IMR-90 (cell line): ENCODE measurements around the gene STXBP6. TPM values are rescaled to one million over a fixed set of nuclear protein-coding genes. Genes with fewer than 3 reads are reported as not detected.

Experiments
- ATAC-seq: fragments of 200-7000 bp; cut with Tn5 transposase; 2 replicates; pipeline ENCODE4 v1.9.1; 2020; ENCODE audit warnings: low read depth, mild to moderate bottlenecking, moderate library complexity
- BruUV-seq: library from RNA; stranded (reverse); fragments of 400-500 nt; replicated peaks from 2 replicates; lab custom pipeline; 2021; lab: Mats Ljungman, UMichigan
- CTCF ChIA-PET: fragments of 300-600 bp; formaldehyde crosslinking; extraction: SDS; loops from one replicate; lab custom pipeline; 2021; ENCODE audit warnings: antibody characterized with exemption; lab: Yijun Ruan, JAX
- POLR2A ChIA-PET: fragments of 300-600 bp; sonication (Branson Sonifier 250); formaldehyde crosslinking; loops from one replicate; lab custom pipeline; 2022; ENCODE audit warnings: antibody characterized with exemption; ENCODE audit not compliant: unreplicated experiment; lab: Charles Lee
- DNase-seq: peaks from one replicate; pipeline ENCODE4 v3.0.0; 2013
- H2AFZ ChIP-seq: replicated peaks from 2 replicates; pipeline ENCODE3; 2013; ENCODE audit warnings: low read length, mild to moderate bottlenecking; ENCODE audit not compliant: poor library complexity
- H2AK5ac ChIP-seq: 2 replicates; pipeline ENCODE4 v1.6.1; 2013; ENCODE audit warnings: low read depth, low read length, inconsistent platforms
- H2AK9ac ChIP-seq: replicated peaks from 2 replicates; pipeline ENCODE3; 2013; ENCODE audit warnings: mild to moderate bottlenecking, low read depth, low read length, moderate library complexity; ENCODE audit not compliant: poor library complexity
- H2BK120ac ChIP-seq: 2 replicates; pipeline ENCODE4 v1.6.1; 2013; ENCODE audit warnings: low read depth, low read length, inconsistent platforms
- H2BK15ac ChIP-seq: 3 replicates; pipeline ENCODE4 v1.6.1; 2013; ENCODE audit warnings: low read depth, low read length, inconsistent platforms
- H2BK20ac ChIP-seq: 2 replicates; pipeline ENCODE4 v1.6.1; 2013; ENCODE audit warnings: low read depth, mild to moderate bottlenecking, inconsistent platforms, low read length, moderate library complexity
- H2BK5ac ChIP-seq: 2 replicates; pipeline ENCODE4 v1.6.1; 2013; ENCODE audit warnings: mild to moderate bottlenecking, low read depth, low read length, inconsistent platforms; ENCODE audit not compliant: poor library complexity, severe bottlenecking
- H3K14ac ChIP-seq: replicated peaks from 2 replicates; pipeline ENCODE4 v1.6.1; 2013; ENCODE audit warnings: low read depth, low read length, inconsistent platforms
- H3K18ac ChIP-seq: 2 replicates; pipeline ENCODE4 v1.6.1; 2013; ENCODE audit warnings: low read depth, low read length, control low read depth
- H3K23ac ChIP-seq: 2 replicates; pipeline ENCODE4 v1.6.1; 2013; ENCODE audit warnings: low read depth, low read length, inconsistent platforms
- H3K27ac ChIP-seq: 2 replicates; pipeline ENCODE4 v1.5.1; 2013; ENCODE audit warnings: mild to moderate bottlenecking, control low read depth, low read length; ENCODE audit not compliant: insufficient read depth
- H3K27me3 ChIP-seq: 2 replicates; pipeline ENCODE4 v1.6.1; 2013; ENCODE audit warnings: low read length; ENCODE audit not compliant: control insufficient read depth, insufficient read depth
- H3K36me3 ChIP-seq: 2 replicates; pipeline ENCODE4 v1.6.1; 2013; ENCODE audit warnings: low read length, mixed read lengths; ENCODE audit not compliant: control insufficient read depth, insufficient read depth
- H3K4ac ChIP-seq: 2 replicates; pipeline ENCODE4 v1.6.1; 2013; ENCODE audit warnings: low read depth, low read length, inconsistent platforms
- H3K4me1 ChIP-seq: 2 replicates; pipeline ENCODE4 v1.6.1; 2013; ENCODE audit warnings: low read length, mixed read lengths; ENCODE audit not compliant: control insufficient read depth, insufficient read depth
- H3K4me2 ChIP-seq: 2 replicates; pipeline ENCODE4 v1.6.1; 2013; ENCODE audit warnings: low read depth, mild to moderate bottlenecking, control low read depth, low read length, moderate library complexity
- H3K4me3 ChIP-seq: 2 replicates; pipeline ENCODE4 v1.5.1; 2013; ENCODE audit warnings: low read depth, mild to moderate bottlenecking, control low read depth, low read length, moderate library complexity; ENCODE audit not compliant: insufficient read depth
- H3K56ac ChIP-seq: 2 replicates; pipeline ENCODE4 v1.6.1; 2013; ENCODE audit warnings: low read length, inconsistent platforms; ENCODE audit not compliant: insufficient read depth; ENCODE audit errors: extremely low read depth
- H3K79me1 ChIP-seq, 2 experiments: 2 replicates each; pipeline ENCODE4 v1.6.1; 2013; ENCODE audit warnings: low read length in 2 of 2, inconsistent platforms in 1 of 2, low read depth in 1 of 2
- H3K9ac ChIP-seq: 2 replicates; pipeline ENCODE4 v1.6.1; 2013; ENCODE audit warnings: low read depth, low read length, control low read depth
- H3K9me1 ChIP-seq: 2 replicates; pipeline ENCODE4 v1.6.1; 2013; ENCODE audit warnings: low read length, inconsistent platforms; ENCODE audit not compliant: insufficient read depth
- H3K9me3 ChIP-seq: 2 replicates; pipeline ENCODE4 v1.6.1; 2013; ENCODE audit warnings: low read length; ENCODE audit not compliant: control insufficient read depth, insufficient read depth
- H4K20me1 ChIP-seq: 2 replicates; pipeline ENCODE4 v1.6.1; 2013; ENCODE audit warnings: low read length, inconsistent platforms; ENCODE audit not compliant: insufficient read depth
- H4K5ac ChIP-seq: 2 replicates; pipeline ENCODE4 v1.6.1; 2013; ENCODE audit warnings: mild to moderate bottlenecking, low read depth, low read length, control low read depth
- H4K8ac ChIP-seq, 2 experiments: 2 replicates each; pipeline ENCODE4 v1.6.1; 2013; ENCODE audit warnings: low read depth in 2 of 2, low read length in 2 of 2, control low read depth in 1 of 2, inconsistent platforms in 1 of 2
- H4K91ac ChIP-seq: 2 replicates; pipeline ENCODE4 v1.6.1; 2013; ENCODE audit warnings: low read depth, low read length, inconsistent platforms; ENCODE audit not compliant: insufficient read depth
- BHLHE40 ChIP-seq: fragments of 150-350 bp; IDR thresholded peaks from 2 replicates; pipeline ENCODE4 v1.6.1; 2016; ENCODE audit warnings: mild to moderate bottlenecking, low read depth, low read length
- CHD1 ChIP-seq: IDR thresholded peaks from 2 replicates; pipeline ENCODE4 v1.6.1; 2012; ENCODE audit warnings: low read depth, low read length, improper control_type of control experiment
- FOS ChIP-seq: fragments of 150-350 bp; IDR thresholded peaks from 2 replicates; pipeline ENCODE4 v1.6.1; 2016; ENCODE audit warnings: low read depth, low read length
- MAFK ChIP-seq: IDR thresholded peaks from 2 replicates; pipeline ENCODE4 v1.6.1; 2012; ENCODE audit warnings: low read depth, low read length, improper control_type of control experiment
- MXI1 ChIP-seq: IDR thresholded peaks from 2 replicates; pipeline ENCODE4 v1.6.1; 2012; ENCODE audit warnings: low read depth, mild to moderate bottlenecking, low read length, moderate library complexity, borderline replicate concordance
- NFE2L2 ChIP-seq: fragments of 150-350 bp; IDR thresholded peaks from 2 replicates; pipeline ENCODE4 v1.6.1; 2016; ENCODE audit warnings: low read depth, mild to moderate bottlenecking, low read length
- RAD21 ChIP-seq: IDR thresholded peaks from 2 replicates; pipeline ENCODE4 v1.6.1; 2012; ENCODE audit warnings: low read length, improper control_type of control experiment
- RFX5 ChIP-seq: IDR thresholded peaks from 2 replicates; pipeline ENCODE4 v1.8.0; 2012; ENCODE audit warnings: low read depth, mild to moderate bottlenecking, low read length, moderate library complexity
- WGBS, 2 experiments: methylation state at CpG; one replicate each; pipeline versions ENCODE4 v1.1.5 to v1.1.7; 2013; ENCODE audit warnings: missing lambda C conversion rate in 2 of 2; ENCODE audit not compliant: insufficient read length in 1 of 2; ENCODE audit errors: extremely low coverage in 2 of 2; 5-methylcytosine and 5-hydroxymethylcytosine counted together
- dilution Hi-C: fragments of 300-500 bp; cut with HindIII; formaldehyde crosslinking; loops from one replicate; pipeline ENCODE4 v1.14.3; 2018; ENCODE audit warnings: low sequenced_read_pairs; ENCODE audit not compliant: unreplicated experiment
- in situ Hi-C: fragments of 300-500 bp; cut with MboI; formaldehyde crosslinking; loops from 3 replicates; pipeline ENCODE4 v1.14.3; 2019; ENCODE audit warnings: low sequenced_read_pairs, inconsistent platforms, mixed read lengths
- intact Hi-C: fragments of 100-400 bp; cut with micrococcal nuclease; formaldehyde crosslinking; loops from 2 replicates; pipeline ENCODE4 v1.10.0; 2022
- polyA plus RNA-seq, 3 experiments: library from polyadenylated mRNA; depleted of rRNA; stranded (reverse); fragments of >200 nt; gene quantifications; 2 replicates each; pipeline ENCODE4 v1.2.3, GENCODE V29; 2012; ENCODE audit warnings: low replicate concordance in 1 of 3
- total RNA-seq: library from RNA; depleted of rRNA; stranded (reverse); fragments of >200 nt; gene quantifications from 2 replicates; pipeline ENCODE4 v1.2.3, GENCODE V29; 2012
- TF ChIP-seq, protein P1 (sequence below): fragments of 150-350 bp; IDR thresholded peaks from 2 replicates; pipeline ENCODE4 v1.6.1; 2017; ENCODE audit warnings: mild to moderate bottlenecking, antibody characterized with exemption, low read length, low read depth
- TF ChIP-seq, protein P2 (sequence below): fragments of 150-350 bp; IDR thresholded peaks from 2 replicates; pipeline ENCODE4 v1.6.1; 2016; ENCODE audit warnings: low read depth, mild to moderate bottlenecking, low read length, moderate library complexity, borderline replicate concordance
- TF ChIP-seq, protein P3 (sequence below): conservative IDR thresholded peaks from 2 replicates; pipeline ENCODE4 v1.5.1; 2012; ENCODE audit warnings: mild to moderate bottlenecking, low read depth, low read length, improper control_type of control experiment

The STXBP6 gene
- total and polyA plus RNA-seq, 2 of the 4 experiments (the other 2 are of a cell fraction): 14.2 to 14.3 TPM

DNA sequence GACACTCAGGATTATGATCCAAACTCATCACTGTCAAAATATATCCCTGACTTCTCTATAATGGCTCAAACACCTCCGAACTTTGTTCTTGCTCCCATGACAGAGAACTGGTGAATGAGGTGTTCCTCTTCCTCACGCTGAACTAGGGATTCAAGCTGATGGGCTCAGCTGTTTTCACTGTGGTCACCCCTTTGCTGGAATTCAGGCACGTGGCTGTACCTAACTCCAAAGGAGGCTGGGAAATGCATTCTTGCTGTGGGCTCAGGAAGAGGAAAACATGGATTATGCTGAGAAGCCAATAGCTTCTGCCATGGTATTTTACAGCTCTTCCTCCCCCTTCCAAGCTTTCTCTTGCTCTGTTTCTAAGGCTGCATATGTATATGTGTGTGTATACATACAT is 43.9 kb downstream of the STXBP6 start:
- no TSS peak for BruUV-seq
- H4K20me1 ChIP-seq: no peaks in the 10 kb centered on the region
- H3K4ac ChIP-seq: peak overlapping the region; percentile 79
- H3K79me1 ChIP-seq: peaks cover 0 to 8% of the 10 kb centered on the region in 2 experiments; a peak in 1 of 4 replicates
- peak overlapping the region; percentile 46 for H4K91ac ChIP-seq
- H3K4me1 ChIP-seq: peaks cover 20% of the 10 kb centered on the region
- H2BK120ac ChIP-seq: peak overlapping the region; percentile 82
- H2BK15ac ChIP-seq: peak overlapping the region; percentile 49
- no peak overlapping the region; the same call in 1 of the 2 replicates for H3K14ac ChIP-seq
- in situ Hi-C loops (no loop called here), dilution Hi-C loops (no loop called here), intact Hi-C loops (loop anchor here (5.0 kb wide), 1 partner anchor 89 kb away; no protein-coding TSS in a partner anchor)
- no peak overlapping the region for H3K4me2 ChIP-seq
- H3K9me1 ChIP-seq: peaks cover 5% of the 10 kb centered on the region; the same call in 1 of the 2 replicates
- H2BK20ac ChIP-seq: peak overlapping the region; percentile 79
- H2AK9ac ChIP-seq: no peak overlapping the region
- peak overlapping the region in 1 of 2 experiments; percentile 54; a peak in 1 of 4 replicates for H4K8ac ChIP-seq
- no peak overlapping the region for H3K4me3 ChIP-seq
- H2AK5ac ChIP-seq: peak overlapping the region; percentile 85
- TF ChIP-seq MAFK (no peak), MXI1 (no peak), BHLHE40 (no peak), FOS (no peak), RAD21 (no peak), RFX5 (no peak), NFE2L2 (no peak), CHD1 (no peak)
- TF ChIP-seq, protein P1, sequence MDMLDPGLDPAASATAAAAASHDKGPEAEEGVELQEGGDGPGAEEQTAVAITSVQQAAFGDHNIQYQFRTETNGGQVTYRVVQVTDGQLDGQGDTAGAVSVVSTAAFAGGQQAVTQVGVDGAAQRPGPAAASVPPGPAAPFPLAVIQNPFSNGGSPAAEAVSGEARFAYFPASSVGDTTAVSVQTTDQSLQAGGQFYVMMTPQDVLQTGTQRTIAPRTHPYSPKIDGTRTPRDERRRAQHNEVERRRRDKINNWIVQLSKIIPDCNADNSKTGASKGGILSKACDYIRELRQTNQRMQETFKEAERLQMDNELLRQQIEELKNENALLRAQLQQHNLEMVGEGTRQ: no peak
- TF ChIP-seq, protein P2, sequence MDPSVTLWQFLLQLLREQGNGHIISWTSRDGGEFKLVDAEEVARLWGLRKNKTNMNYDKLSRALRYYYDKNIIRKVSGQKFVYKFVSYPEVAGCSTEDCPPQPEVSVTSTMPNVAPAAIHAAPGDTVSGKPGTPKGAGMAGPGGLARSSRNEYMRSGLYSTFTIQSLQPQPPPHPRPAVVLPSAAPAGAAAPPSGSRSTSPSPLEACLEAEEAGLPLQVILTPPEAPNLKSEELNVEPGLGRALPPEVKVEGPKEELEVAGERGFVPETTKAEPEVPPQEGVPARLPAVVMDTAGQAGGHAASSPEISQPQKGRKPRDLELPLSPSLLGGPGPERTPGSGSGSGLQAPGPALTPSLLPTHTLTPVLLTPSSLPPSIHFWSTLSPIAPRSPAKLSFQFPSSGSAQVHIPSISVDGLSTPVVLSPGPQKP: no peak
- TF ChIP-seq, protein P3, sequence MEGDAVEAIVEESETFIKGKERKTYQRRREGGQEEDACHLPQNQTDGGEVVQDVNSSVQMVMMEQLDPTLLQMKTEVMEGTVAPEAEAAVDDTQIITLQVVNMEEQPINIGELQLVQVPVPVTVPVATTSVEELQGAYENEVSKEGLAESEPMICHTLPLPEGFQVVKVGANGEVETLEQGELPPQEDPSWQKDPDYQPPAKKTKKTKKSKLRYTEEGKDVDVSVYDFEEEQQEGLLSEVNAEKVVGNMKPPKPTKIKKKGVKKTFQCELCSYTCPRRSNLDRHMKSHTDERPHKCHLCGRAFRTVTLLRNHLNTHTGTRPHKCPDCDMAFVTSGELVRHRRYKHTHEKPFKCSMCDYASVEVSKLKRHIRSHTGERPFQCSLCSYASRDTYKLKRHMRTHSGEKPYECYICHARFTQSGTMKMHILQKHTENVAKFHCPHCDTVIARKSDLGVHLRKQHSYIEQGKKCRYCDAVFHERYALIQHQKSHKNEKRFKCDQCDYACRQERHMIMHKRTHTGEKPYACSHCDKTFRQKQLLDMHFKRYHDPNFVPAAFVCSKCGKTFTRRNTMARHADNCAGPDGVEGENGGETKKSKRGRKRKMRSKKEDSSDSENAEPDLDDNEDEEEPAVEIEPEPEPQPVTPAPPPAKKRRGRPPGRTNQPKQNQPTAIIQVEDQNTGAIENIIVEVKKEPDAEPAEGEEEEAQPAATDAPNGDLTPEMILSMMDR: no peak
- H3K23ac ChIP-seq: no peak overlapping the region
- WGBS, 2 experiments: no CpG with 5 or more reads among the region's 3 CpGs
- H3K36me3 ChIP-seq: no peaks in the 10 kb centered on the region
- peak overlapping the region; percentile 29 for H2AFZ ChIP-seq
- H3K9ac ChIP-seq: no peak overlapping the region
- CTCF ChIA-PET: interaction anchor here (0.6 kb wide), 3 partner anchors 15 to 53 kb away, joined by 3 to 4 read pairs (median 4); no protein-coding TSS in a partner anchor
- peak overlapping the region; percentile 40 for H2BK5ac ChIP-seq
- no peak for DNase-seq
- POLR2A ChIA-PET: no interaction called here
- no peak overlapping the region for H4K5ac ChIP-seq
- no peak overlapping the region for H3K56ac ChIP-seq
- no peaks in the 10 kb centered on the region for H3K27me3 ChIP-seq
- H3K18ac ChIP-seq: peak overlapping the region; percentile 63; the same call in 1 of the 2 replicates
- no peak overlapping the region for H3K27ac ChIP-seq
- ATAC-seq: no peak
- H3K9me3 ChIP-seq: no peaks in the 10 kb centered on the region
